ENCODE data around the gene GPR37L1. TPM values are rescaled to one million over a fixed set of nuclear protein-coding genes. Genes with fewer than 3 reads are reported as not detected.

The GPR37L1 gene
- total RNA-seq, result 0.06 TPM
- long read RNA-seq, result 0 reads

GRCh38 chr1:202122639-202123335, at the start of gene GPR37L1:
TSS of gene GPR37L1 (plus strand) at chr1:202122917. CDS start at chr1:202122964, 47 bp downstream.
- Histone ChIP-seq H3K27me3 (no peaks in the 10 kb centered on the region), H3K36me3 (no peaks in the 10 kb centered on the region), H3K4me3 (no peak within 1 kb of the TSS), H3K9me3 (no peaks in the 10 kb centered on the region), H3K4me1 (no peaks in the 10 kb centered on the region), H3K27ac (no peak within 1 kb of the TSS)
- peak; percentile 50 for TF ChIP-seq CTCF (IDR thresholded peaks at IDR 0.05)
- DNase-seq, result peak; percentile 87
- intact Hi-C loops (cut with DNase I), result no loop called here
- ATAC-seq, result peak; percentile 86

GRCh38 chr1:202073206-202073605, 49.5 kb upstream of the GPR37L1 start:
- no peak for ATAC-seq
- no peak for TF ChIP-seq CTCF (IDR thresholded peaks at IDR 0.05)
- Histone ChIP-seq H3K36me3 (no peaks in the 10 kb centered on the region), H3K4me3 (no peak overlapping the region), H3K4me1 (no peaks in the 10 kb centered on the region), H3K27me3 (no peaks in the 10 kb centered on the region), H3K27ac (no peak overlapping the region), H3K9me3 (no peaks in the 10 kb centered on the region)
- intact Hi-C loops (cut with DNase I), result no loop called here
- no peak for DNase-seq

GRCh38 chr1:202074985-202075384, 47.7 kb upstream of the GPR37L1 start:
- DNase-seq (no peak), ATAC-seq (no peak)
- intact Hi-C loops (cut with DNase I), result no loop called here
- no peaks in the 10 kb centered on the region for H3K27me3 ChIP-seq
- H3K36me3 ChIP-seq, result no peaks in the 10 kb centered on the region
- TF ChIP-seq CTCF (IDR thresholded peaks at IDR 0.05), result no peak
- no peaks in the 10 kb centered on the region for H3K9me3 ChIP-seq
- no peak overlapping the region for H3K27ac ChIP-seq
- no peaks in the 10 kb centered on the region for H3K4me1 ChIP-seq
- H3K4me3 ChIP-seq, result no peak overlapping the region

GRCh38 chr1:202075389-202075788, 47.3 kb upstream of the GPR37L1 start:
- ATAC-seq (peak; percentile 32), DNase-seq (no peak)
- no peaks in the 10 kb centered on the region for H3K9me3 ChIP-seq
- H3K36me3 ChIP-seq, result no peaks in the 10 kb centered on the region
- H3K4me1 ChIP-seq, result no peaks in the 10 kb centered on the region
- no peak overlapping the region for H3K4me3 ChIP-seq
- no peak overlapping the region for H3K27ac ChIP-seq
- TF ChIP-seq CTCF (IDR thresholded peaks at IDR 0.05), result no peak
- intact Hi-C loops (cut with DNase I), result no loop called here
- no peaks in the 10 kb centered on the region for H3K27me3 ChIP-seq

- DNase-seq, result no peak
- ATAC-seq, result peak; percentile 38
- Histone ChIP-seq H3K9me3 (no peaks in the 10 kb centered on the region), H3K4me1 (no peaks in the 10 kb centered on the region), H3K36me3 (no peaks in the 10 kb centered on the region), H3K27me3 (no peaks in the 10 kb centered on the region), H3K4me3 (no peak overlapping the region), H3K27ac (no peak overlapping the region)
- intact Hi-C loops (cut with DNase I), result no loop called here
- TF ChIP-seq CTCF (IDR thresholded peaks at IDR 0.05), result no peak
Observed at GRCh38 chr1:202076050-202076511, 46.6 kb upstream of the GPR37L1 start.
